Endothelial cell of umbilical vein (primary cell): ENCODE measurements around the gene CCP110.

ENCODE experiments used
- EZH2 ChIP-seq: IDR thresholded peaks from 2 replicates; pipeline ENCODE4 v1.6.1; 2012; ENCODE audit warnings: borderline replicate concordance, low read depth, mild to moderate bottlenecking, moderate library complexity, low read length, inconsistent platforms; ENCODE audit not compliant: severe bottlenecking
- GATA2 ChIP-seq: IDR thresholded peaks from 2 replicates; pipeline ENCODE4 v1.7.0; 2011; ENCODE audit warnings: low read depth, mild to moderate bottlenecking, moderate library complexity, mixed read lengths, low read length; ENCODE audit not compliant: insufficient read length, insufficient read depth
- JUN ChIP-seq: IDR thresholded peaks from 2 replicates; pipeline ENCODE4 v1.6.1; 2011; ENCODE audit warnings: borderline replicate concordance, low read depth; ENCODE audit not compliant: insufficient read length, insufficient read depth
- MAX ChIP-seq: IDR thresholded peaks from 2 replicates; pipeline ENCODE4 v1.6.1; 2011; ENCODE audit not compliant: insufficient read depth, insufficient read length
- POLR2A ChIP-seq: IDR thresholded peaks from 2 replicates; pipeline ENCODE4 v1.6.1; 2012; ENCODE audit warnings: low read depth, mild to moderate bottlenecking, control low read depth, low read length
- POLR2AphosphoS5 ChIP-seq: IDR thresholded peaks from 2 replicates; pipeline ENCODE4 v1.6.1; 2012; ENCODE audit warnings: low read depth, mild to moderate bottlenecking, control low read depth, low read length, moderate library complexity; ENCODE audit not compliant: insufficient read depth
- TF ChIP-seq, protein P1 (sequence below), 2 donors: IDR thresholded peaks; 1 replicate in 1 of 2; 2 replicates in 1 of 2; pipeline ENCODE4 v1.5.1; 2011; ENCODE audit warnings: low read length in 2 of 2, mild to moderate bottlenecking in 2 of 2, moderate library complexity in 2 of 2, control low read depth in 1 of 2, inconsistent platforms in 1 of 2, low read depth in 1 of 2; ENCODE audit not compliant: insufficient read depth in 1 of 2; ENCODE audit errors: extremely low read depth in 1 of 2

GRCh38 chr16:19540241-19540970 is 16.7 kb downstream of the CCP110 start:
- TF ChIP-seq POLR2AphosphoS5 (no peak), POLR2A (no peak), EZH2 (no peak), JUN (no peak), GATA2 (no peak), MAX (no peak)
- TF ChIP-seq, protein P1, sequence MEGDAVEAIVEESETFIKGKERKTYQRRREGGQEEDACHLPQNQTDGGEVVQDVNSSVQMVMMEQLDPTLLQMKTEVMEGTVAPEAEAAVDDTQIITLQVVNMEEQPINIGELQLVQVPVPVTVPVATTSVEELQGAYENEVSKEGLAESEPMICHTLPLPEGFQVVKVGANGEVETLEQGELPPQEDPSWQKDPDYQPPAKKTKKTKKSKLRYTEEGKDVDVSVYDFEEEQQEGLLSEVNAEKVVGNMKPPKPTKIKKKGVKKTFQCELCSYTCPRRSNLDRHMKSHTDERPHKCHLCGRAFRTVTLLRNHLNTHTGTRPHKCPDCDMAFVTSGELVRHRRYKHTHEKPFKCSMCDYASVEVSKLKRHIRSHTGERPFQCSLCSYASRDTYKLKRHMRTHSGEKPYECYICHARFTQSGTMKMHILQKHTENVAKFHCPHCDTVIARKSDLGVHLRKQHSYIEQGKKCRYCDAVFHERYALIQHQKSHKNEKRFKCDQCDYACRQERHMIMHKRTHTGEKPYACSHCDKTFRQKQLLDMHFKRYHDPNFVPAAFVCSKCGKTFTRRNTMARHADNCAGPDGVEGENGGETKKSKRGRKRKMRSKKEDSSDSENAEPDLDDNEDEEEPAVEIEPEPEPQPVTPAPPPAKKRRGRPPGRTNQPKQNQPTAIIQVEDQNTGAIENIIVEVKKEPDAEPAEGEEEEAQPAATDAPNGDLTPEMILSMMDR (IDR thresholded peaks at IDR 0.05; ENCODE audit: extremely low read depth in 1 of 2, insufficient read depth in 1 of 2, low read depth in 1 of 2, low read length in 2 of 2), result no peak
